Astrocyte of the spinal cord (primary cell): Measurements from ENCODE around the gene INS.

Source experiments
- DNase-seq: peaks from one replicate; pipeline ENCODE4 v3.0.0; 2011; ENCODE audit warnings: low read depth, low spot score
- H3K4me3 ChIP-seq: 2 replicates; pipeline ENCODE4 v1.5.1; 2011; ENCODE audit warnings: low read depth, mild to moderate bottlenecking, low read length, moderate library complexity
- in situ Hi-C: cut with HindIII; loops from 2 replicates; pipeline ENCODE4 v1.10.0; 2017; ENCODE audit warnings: low sequenced_read_pairs
- TF ChIP-seq, protein P1 (sequence below): IDR thresholded peaks from 2 replicates; pipeline ENCODE4 v1.5.1; 2012; ENCODE audit warnings: low read depth, mild to moderate bottlenecking, low read length, inconsistent platforms

The INS gene

DNA sequence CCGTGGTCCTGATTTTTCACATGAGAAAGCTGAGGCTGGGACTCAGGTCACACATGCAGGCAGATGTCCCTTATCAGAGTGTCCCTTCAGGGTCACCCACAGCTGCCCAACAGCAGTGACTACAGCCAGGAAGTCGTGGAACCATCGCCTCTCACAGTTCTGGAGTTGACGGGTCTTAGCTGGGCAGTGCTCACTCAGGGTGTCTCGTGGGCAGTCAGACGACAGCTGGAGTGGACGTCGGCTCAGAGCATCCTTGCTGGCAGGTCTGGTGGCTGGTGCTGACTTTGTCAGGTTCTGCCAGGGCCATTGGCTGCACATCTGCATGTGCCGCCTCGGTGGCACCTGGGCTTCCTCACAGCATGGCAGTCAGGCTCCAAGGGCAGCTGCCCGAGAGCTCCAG is 46.2 kb upstream of the INS start:
- in situ Hi-C loops, result no loop called here
- TF ChIP-seq, protein P1, sequence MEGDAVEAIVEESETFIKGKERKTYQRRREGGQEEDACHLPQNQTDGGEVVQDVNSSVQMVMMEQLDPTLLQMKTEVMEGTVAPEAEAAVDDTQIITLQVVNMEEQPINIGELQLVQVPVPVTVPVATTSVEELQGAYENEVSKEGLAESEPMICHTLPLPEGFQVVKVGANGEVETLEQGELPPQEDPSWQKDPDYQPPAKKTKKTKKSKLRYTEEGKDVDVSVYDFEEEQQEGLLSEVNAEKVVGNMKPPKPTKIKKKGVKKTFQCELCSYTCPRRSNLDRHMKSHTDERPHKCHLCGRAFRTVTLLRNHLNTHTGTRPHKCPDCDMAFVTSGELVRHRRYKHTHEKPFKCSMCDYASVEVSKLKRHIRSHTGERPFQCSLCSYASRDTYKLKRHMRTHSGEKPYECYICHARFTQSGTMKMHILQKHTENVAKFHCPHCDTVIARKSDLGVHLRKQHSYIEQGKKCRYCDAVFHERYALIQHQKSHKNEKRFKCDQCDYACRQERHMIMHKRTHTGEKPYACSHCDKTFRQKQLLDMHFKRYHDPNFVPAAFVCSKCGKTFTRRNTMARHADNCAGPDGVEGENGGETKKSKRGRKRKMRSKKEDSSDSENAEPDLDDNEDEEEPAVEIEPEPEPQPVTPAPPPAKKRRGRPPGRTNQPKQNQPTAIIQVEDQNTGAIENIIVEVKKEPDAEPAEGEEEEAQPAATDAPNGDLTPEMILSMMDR, result no peak
- DNase-seq, result no peak
- no peak overlapping the region for H3K4me3 ChIP-seq

DNA sequence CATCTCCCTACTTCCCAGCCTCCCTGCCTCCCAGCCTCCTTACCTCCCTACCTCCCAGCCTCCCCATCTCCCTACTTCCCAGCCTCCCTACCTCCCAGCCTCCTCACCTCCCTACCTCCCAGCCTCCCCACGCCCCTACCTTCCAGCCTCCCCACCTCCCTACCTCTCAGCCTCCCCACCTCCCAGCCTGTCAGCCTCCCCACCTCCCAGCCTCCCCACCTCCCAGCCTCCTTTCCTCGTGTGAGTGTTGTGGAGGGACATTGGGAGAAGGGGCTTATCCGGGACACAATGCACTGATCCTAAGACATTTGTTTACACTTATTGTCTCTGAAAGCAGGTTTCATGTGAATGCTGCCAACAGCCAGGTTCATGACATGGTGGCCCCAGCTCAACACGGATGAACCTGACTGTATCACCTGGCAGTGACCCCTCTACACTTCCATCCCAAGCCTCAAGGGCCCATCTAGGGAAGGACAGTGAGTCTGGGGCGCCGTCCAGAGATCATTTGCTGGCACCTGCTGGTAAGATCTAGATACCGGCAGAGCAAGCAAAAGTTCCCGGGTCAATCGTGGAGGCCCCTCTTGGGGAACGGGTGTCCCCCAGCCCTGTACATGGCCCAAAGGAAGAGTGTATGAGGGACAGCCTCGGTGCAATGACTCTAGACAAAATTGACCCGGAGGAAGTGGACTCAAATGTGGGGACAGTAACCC is 45.1 kb upstream of the INS start:
- TF ChIP-seq, protein P1, result no peak
- DNase-seq, result no peak
- in situ Hi-C loops, result no loop called here
- H3K4me3 ChIP-seq, result no peak overlapping the region

DNA sequence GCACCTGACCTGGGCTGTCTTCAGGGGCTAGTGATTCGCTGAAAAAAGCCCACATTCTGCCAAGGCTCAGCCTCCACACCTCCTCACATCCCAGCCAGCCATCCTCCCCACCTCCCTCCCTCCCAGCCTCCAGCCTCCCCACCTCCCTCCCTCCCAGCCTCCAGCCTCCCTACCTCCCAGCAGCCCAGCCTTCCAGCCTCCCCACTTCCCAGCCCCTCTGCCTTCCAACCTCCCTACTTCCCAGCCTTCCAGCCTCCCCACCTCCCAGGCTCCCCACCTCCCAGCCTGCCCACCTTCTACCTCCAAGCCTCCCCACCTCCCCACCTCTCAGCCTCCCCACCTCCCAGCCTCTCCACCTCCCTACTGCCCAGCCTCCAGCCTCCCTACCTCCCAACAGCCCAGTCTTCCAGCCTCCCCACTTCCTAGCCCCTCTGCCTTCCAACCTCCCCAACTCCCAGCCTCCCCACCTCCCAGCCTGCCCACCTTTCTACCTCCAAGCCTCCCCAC is 44.3 kb upstream of the INS start:
- TF ChIP-seq, protein P1, result no peak
- in situ Hi-C loops, result no loop called here
- no peak for DNase-seq
- no peak overlapping the region for H3K4me3 ChIP-seq

DNA sequence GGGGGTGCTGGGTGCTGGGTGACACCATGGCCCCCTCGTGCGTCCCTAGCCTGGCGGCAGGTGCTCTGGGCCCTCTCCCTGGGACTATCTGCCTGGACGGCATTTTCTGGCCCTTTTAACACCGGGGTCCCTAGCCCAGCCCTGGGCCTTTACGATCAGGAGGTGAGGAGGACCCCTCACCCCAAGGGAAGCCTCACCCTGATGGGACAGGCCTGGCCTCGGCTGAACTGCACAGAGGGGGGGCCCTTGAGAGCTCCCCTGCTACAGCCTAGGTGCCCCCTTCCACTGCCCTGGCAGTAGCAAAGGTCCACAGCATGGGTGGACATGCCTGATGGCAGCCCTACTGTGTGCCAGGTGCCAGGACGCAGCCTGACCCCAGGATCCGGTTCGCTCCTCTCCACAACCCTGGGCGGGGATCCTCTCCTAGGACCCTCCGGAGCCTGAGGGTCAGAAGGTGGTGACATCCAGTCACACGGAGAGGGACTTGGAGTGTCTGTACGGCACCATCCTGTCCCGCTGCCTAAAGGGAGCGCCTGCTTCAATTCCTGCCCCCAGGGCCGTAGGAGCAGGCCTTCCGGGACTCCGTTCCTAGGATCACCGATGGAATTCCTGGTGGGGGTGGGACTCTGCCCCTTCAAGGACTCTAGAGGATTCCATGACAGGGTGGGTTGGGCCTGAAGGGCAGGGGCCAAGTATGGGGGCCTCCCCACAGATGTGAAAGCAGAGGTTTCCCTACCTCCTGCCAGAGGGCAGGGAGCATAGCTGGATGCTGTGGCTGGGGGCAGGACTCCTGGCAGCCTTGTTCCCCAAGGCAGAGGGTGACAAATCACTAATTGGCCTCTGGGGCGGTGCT is 43.6 kb upstream of the INS start:
- H3K4me3 ChIP-seq, result no peak overlapping the region
- DNase-seq, result no peak
- in situ Hi-C loops, result no loop called here
- TF ChIP-seq, protein P1, result no peak

DNA sequence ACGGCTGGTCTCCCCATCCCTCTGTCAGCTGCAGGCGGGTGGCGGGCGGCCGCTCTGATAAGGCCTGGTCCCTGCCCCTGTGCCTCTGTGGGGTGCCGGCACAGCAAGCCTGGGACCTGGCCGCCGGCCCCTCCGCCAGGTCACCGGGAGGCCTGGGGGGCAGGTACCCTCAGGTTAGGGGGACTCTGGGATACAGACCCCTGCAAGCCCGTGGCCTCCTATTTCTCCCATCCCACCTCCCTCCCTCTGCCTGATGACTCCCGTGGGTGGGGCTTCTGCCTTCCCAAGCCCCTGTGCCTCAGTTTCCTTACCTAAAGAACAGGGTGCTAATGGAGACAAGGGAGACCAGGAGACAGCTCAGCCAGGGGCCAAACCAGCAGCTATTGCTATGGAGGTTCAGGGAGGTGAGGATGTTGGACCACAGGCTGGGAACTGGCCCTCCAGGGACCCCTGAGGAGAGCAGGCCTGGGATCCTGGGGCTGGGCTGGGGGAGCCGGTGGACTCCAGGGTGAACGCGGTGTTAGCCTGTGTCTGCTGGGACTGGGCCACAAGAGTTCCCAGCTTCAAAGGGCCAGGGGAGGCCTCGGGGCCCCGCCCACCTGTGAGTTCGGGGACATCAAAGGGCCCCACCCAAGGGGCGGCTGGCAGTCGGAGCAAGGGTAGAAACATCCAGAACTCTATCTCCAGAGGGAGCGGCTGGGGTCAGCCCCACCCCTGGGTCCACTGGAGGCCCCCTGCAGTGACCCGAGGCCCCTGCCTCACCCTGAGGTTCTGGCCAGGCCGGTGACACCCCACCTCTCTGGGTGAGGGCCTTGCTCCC is 42.6 kb upstream of the INS start:
- no peak for DNase-seq
- no peak overlapping the region for H3K4me3 ChIP-seq
- in situ Hi-C loops, result no loop called here
- TF ChIP-seq, protein P1, result no peak

DNA sequence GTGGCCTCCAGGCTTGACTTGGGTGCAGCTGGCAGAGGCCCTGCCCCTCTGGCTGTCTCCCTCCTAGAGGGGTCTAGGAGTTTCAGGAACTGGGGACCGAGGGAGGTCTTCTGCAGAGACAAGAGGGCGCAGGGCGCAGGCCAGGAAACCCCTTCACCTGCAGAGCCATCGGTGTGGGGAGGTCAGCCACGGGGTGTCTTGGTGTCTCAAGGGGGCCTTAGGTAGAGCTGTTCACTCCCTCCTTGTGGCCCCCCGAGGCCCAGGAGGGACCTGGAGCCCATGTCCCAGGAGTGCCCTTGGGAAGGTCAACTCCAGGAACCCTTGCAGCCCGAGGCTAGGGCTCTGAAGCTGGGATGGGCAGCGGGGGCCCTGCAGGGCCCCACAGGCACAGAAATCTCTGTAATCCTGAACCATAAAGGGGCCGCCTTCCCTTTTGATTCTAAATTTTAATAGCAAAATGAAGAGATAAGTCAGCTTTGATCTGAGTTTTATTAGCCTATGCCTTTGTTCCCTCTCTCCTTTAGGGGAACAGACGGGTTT is 42.0 kb upstream of the INS start:
- no peak overlapping the region for H3K4me3 ChIP-seq
- TF ChIP-seq, protein P1, result no peak
- in situ Hi-C loops, result no loop called here
- no peak for DNase-seq
